ENCODE measurements around the gene PRAMEF13.
"Not testable (repeated sequence)": the region's sequence is repeated elsewhere in the genome, so short reads cannot be mapped to it uniquely, and the experiment has no call there.

PRAMEF13 gene, protein sequence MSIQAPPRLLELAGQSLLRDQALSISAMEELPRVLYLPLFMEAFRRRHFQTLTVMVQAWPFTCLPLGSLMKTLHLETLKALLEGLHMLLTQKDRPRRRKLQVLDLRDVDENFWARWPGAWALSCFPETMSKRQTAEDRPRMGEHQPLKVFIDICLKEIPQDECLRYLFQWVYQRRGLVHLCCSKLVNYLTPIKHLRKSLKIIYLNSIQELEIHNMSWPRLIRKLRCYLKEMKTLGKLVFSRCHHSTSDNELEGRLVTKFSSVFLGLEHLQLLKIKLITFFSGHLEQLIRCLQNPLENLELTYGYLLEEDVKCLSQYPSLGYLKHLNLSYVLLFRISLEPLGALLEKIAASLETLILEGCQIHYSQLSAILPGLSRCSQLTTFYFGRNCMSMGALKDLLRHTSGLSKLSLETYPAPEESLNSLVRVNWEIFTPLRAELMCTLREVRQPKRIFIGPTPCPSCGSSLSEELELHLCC

DNA sequence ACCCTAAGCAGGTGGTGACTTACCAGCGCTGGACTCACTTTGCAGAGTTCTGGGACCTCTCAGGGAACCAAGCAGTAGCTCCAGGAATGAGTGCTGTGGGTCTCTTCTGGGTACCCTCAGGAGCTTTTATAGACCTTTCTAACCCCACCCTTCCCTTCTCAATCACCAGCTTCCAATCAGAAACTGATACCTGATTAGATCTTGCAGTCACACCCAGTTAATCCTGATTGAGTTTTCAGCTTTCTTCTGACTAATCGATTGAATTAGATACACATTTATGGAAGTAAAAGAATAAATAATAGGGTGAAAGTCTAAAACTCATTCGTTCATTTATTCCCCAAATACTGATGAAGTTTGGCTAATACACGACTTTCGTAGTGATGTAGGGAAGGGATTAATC lies at the start of gene PRAMEF13:
Gene PRAMEF13, minus strand, starts transcription at position 101 of the 400 bp plus-strand sequence. CDS start 1,820 bp downstream, outside the sequence.
- in situ Hi-C loops (cut with HindIII; ENCODE audit: low sequenced_read_pairs): not testable (repeated sequence)

DNA sequence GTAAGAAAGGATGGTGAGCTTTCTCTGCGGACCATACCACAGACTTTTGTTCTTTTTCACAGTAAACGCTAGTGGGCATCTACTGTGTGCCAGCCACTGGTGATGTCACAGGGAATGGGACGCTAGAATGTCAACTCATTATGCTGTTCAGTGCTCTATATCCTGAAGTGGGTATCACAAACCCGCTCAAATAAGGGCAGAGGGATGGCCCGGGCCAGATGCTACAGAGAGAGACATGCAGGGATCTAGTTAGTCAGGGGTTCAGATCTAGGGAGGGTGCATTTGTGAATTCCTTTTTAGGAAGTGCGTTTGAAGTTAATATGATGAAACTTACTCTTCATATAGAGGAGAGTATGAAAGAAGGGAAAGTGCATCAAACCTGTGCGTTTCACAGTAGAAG lies 45.9 kb upstream of the PRAMEF13 start:
- in situ Hi-C loops (cut with HindIII; ENCODE audit: low sequenced_read_pairs): not testable (repeated sequence)

DNA sequence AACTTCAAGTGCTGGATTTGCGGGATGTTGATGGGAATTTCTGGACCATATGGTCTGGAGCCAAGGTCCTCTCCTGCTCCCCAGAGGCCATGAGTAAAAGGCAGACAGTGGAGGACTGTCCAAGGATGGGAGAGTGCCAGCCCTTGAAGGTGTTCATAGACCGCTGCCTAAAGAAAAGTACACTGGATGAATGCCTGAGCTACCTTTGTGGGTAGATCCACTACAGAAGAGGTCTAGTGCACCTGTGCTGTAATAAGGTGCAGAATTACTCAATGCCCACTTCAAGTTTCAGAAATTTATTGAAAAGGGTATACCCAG lies 45.3 kb upstream of the PRAMEF13 start:
- in situ Hi-C loops (cut with HindIII; ENCODE audit: low sequenced_read_pairs): not testable (repeated sequence)

DNA sequence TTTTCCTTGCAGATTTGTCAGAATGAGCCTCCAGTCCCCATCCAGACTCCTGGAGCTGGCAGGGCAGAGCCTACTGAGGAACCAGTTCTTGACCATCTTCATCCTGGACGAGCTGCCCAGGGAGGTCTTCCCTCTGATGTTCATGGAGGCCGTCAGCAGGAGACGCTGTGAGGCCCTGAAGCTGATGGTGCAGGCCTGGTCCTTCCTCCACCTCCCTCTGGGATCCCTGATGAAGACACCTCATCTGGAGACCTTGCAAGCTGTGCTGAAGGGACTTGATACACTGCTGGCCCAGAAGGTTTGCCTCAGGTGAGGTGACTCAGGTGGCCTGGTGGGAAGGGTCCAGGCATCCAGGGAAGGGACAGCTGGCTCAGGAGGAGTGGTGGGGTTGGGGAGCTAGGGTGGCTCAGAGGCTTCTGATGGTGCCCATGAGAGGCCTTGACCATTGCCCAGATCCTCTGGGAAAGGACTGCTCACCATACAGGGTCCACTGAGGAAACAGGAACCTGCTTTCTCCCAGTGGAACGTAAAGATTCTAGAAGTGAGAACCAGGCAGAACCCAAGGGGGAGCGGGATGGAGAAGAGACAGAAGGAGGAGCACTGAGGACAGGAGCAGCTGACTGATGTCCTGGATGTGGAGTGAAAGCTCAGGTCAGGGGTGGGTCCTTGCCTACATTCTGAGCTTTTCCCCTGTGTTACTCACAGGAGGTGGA lies 44.8 kb upstream of the PRAMEF13 start:
- in situ Hi-C loops (cut with HindIII; ENCODE audit: low sequenced_read_pairs): not testable (repeated sequence)

DNA sequence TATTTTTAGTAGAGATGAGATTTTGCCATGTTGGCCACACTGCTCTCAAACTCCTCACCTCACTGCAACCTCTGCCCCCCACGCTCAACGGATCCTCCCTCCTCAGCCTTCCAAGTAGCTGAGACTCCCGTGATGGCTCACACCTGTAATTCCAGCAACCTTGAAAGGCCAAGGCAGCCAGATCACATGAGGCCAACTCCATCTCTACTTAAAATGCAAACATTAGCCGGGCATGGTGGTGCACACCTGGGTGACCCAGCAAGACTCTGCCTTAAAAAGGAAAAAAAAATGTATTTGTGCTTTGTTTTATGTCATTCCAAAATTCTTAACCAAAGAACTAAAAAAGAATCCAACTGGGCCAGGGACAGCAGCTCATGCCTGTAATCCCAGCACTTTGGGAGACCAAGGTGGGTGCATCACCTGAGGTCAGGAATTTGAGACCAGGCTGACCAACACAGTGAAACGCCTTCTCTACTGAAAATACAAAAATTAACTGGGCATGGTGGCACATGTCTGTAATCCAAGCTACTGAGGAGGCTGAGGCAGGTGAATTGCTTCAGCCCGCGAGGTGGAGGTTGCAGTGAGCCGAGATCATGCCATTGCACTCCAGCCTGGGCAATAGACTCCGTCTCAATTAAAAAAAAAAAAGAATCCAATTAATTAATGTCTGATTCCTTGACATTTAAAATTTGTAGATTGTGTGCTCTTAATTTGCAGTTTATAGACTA lies 42.5 kb upstream of the PRAMEF13 start:
- in situ Hi-C loops (cut with HindIII; ENCODE audit: low sequenced_read_pairs): not testable (repeated sequence)

DNA sequence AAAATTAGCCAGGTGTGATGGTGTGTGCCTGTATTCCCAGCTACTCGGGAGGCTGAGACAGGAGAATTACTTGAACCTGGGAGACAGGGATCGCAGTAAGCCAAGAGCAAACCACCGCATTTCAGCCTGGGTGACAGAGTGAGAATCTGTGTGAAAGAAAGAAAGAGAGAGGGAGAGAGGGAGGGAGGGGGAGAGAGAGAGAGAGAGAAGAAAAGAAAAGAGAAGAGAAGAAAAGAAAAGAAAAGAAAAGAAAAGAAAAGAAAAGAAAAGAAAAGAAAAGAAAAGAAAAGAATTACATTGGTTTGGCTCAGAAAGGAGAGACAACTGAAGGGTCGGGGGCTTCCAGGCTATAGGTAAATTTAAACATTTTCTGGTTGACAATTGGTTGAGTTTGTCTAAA lies 38.4 kb upstream of the PRAMEF13 start:
- in situ Hi-C loops (cut with HindIII; ENCODE audit: low sequenced_read_pairs): not testable (repeated sequence)

DNA sequence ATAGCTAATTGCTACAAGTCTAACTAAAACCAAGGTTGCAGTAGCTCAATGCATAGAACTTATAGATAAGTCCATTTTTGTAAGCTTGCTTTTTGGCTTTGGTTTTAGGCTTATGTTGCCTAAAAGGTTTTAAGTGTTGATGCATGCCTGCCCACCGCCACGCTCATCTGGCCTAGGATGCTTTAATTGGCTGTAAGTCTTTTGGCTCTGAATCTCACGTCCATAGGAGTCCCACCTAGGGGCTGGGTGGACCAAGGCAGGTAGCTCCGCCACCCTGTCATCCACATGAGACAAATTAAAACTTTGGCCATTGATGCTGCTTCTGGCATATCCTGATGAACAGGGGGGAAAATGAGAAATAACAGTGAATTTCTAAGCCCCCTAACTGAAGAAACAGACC lies 36.4 kb upstream of the PRAMEF13 start:
- in situ Hi-C loops (cut with HindIII; ENCODE audit: low sequenced_read_pairs): not testable (repeated sequence)

DNA sequence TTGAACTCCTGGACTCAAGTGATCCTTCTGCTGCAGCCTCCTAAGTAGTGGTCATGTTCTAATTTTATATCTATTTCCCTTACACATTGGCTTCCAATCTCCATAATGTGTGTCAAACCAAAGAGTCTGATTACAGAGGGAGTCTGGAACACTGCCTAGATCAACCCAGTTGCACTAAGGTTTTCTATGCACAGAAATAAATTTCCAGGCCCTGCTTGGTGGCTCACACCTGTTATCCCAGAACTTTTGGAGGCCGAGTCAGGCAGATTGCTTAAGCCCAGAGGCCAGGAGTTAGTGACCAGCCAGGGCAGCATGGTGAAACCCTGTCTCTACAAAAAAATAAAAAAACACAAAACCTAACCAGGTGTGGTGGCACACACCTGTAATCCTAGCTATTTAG lies 32.8 kb upstream of the PRAMEF13 start:
- in situ Hi-C loops (cut with HindIII; ENCODE audit: low sequenced_read_pairs): not testable (repeated sequence)

DNA sequence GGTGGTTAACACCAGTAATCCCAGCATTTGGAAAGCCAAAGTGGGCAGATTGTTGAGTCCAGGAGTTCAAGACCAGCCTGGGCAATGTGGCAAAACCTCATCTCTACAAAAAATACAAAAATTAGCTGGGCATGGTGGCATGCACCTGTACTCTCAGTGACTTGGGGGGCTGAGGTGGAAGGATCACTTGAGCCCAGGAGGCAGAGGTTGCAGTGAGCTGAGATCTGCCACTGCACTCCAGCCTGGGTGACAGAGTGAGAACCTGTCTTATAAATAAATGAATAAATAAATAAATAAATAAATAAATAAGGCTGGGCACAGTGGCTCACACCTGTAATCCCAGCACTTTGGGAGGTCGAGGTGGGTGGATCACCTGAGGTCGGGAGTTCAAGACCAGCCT lies 30.8 kb upstream of the PRAMEF13 start:
- in situ Hi-C loops (cut with HindIII; ENCODE audit: low sequenced_read_pairs): not testable (repeated sequence)

DNA sequence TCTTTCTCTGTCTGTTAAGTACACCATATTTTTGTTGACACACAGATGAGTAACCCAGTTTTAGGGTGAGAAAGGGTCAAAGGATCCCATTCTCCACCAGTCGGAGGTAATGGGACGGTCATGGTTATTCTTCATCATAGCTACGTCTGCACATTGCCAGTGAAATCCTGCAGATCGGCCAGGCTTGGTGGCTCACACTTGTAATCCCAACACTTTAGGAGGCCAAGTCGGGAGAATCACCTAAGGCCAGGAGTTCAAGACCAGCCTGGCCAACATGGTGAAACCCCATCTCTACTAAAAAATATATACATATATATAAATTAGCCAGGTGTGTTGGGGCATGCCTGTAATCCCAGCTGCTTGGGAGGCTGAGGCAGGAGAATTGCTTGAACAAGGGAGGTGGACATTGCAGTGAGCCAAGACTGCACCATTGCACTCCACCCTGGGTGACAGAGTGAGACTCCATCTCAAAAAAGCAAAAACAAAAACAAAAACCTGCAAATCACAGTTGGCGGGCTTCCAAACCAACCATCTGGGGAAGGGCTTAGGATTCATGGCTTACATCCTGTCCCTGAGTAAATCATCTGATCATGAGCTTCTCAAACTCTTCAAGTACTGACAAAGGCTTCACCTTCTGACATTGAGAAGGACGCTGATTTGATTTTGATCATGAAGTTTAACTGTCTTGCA lies 30.0 kb upstream of the PRAMEF13 start:
- in situ Hi-C loops (cut with HindIII; ENCODE audit: low sequenced_read_pairs): not testable (repeated sequence)

DNA sequence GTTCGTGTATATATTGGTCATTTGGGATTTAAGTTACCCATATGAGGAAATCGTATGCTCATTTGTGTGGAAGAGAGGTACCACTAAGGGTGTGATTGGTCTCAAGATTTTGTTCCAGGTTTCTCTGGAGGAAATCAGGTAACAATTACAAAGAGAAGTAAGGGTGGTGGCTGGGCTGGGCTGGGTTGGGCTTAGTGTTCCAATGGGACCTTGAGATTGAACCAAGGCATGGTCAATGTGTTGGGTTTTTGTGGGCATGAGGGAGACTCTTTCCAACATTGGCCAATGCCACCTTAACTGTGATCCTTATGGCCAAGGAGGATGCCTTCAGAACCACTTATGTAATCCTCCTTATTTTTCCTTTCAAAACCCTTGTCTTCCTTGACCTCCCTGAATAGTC lies 29.4 kb upstream of the PRAMEF13 start:
- in situ Hi-C loops (cut with HindIII; ENCODE audit: low sequenced_read_pairs): not testable (repeated sequence)

DNA sequence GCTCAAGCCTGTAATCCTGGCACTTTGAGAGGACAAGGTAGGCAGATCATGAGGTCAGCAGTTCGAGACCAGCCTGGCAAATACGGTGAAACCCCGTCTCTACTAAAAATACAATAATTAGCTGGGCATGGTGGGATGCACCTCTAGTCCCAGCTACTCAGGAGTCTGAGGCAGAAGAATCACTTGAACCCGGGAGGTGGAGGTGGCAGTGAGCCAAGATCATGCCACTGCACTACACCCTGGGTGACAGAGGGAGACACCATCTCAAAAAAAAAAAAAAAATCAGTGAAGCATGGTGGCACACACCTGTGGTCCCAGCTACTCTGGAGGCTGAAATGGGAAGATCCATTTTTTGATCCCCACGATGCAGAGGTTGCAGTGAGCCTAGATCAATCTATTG lies 28.9 kb upstream of the PRAMEF13 start:
- in situ Hi-C loops (cut with HindIII; ENCODE audit: low sequenced_read_pairs): not testable (repeated sequence)

DNA sequence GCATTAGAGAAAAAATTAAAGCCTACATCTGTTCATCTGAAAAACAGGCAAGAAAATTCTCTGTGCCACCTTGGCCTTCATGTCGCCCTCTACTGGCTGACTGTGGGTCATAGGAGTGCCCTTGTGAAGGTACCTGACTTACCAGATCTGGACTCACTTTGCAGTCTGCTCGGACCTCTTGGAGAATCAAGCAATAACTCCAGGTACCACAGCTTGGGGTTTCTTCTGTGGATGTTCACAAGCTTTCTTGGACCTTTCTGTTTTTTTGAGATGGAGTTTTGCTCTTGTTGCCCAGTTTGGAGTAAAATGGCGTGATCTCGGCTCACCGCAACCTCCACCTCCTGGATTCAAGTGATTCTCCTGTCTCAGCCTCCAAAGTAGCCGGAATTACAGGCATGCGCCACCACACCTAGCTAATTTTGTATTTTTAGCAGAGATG lies 27.2 kb upstream of the PRAMEF13 start:
- in situ Hi-C loops (cut with HindIII; ENCODE audit: low sequenced_read_pairs): no loop called here

DNA sequence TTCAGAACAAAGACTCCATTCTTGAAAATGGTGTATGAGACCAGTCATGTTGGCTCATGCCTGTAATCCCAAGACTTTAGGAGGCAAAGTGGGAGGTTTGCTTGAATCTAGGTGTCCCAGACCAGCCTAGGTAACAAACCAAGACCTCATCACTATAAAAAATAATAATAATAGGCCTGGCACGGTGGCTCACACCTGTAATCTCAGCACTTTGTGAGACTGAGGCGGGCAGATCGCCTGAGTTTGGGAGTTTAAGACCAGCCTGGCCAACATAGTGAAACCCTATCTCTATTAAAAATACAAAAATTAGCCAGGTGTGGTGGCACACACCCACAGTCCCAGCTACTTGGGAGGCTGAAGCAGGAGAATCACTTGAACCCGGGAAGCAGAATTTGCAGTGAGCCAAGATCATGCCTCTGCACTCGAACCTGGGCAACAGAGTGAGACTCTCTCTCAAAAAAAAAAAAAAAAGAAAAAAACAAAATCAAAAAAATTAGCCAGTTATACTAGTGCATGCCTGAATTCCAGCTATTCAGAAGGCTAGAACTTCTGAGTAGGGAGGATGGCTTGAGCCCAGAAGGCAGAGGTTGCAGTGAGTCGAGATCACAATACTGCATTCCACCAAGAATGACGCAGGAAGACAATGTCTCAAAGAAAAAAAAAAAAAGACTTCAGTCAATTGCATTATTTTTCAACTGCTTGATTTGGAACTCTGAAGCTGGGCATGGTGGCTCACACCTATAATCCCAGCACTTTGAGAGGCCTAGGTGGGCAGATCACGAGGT lies 26.3 kb upstream of the PRAMEF13 start:
- in situ Hi-C loops (cut with HindIII; ENCODE audit: low sequenced_read_pairs): not testable (repeated sequence)

DNA sequence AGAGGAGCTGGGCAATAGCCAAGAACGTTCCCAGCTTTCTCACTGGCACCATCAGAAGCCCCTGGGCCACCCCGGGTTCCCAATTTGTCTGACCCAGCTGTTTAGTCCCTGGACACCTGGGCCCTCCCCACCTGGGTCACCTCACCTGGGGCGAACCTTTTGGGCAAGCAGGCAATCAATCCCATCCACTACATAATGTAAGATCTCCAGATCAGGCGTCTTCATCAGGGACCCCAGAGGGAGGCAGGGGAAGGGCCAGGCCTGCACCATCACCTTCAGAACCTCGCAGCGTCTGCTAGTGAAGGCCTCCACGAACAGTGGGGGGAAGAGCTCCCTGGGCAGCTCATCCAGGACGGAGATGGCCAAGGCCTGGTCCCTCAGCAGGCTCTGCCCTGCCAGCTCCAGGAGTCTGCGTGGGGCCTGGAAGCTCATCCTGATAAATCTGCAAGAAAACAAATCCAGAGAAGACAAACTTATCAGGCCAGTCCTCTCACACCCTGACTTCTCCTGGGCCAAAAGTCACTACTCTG lies 24.5 kb upstream of the PRAMEF13 start, which contains the start of gene PRAMEF18:
Gene PRAMEF18, minus strand, starts transcription at position 480 of the 530 bp plus-strand sequence. Its CDS starts 48 bp downstream, at position 432.
- in situ Hi-C loops (cut with HindIII; ENCODE audit: low sequenced_read_pairs): not testable (repeated sequence)

DNA sequence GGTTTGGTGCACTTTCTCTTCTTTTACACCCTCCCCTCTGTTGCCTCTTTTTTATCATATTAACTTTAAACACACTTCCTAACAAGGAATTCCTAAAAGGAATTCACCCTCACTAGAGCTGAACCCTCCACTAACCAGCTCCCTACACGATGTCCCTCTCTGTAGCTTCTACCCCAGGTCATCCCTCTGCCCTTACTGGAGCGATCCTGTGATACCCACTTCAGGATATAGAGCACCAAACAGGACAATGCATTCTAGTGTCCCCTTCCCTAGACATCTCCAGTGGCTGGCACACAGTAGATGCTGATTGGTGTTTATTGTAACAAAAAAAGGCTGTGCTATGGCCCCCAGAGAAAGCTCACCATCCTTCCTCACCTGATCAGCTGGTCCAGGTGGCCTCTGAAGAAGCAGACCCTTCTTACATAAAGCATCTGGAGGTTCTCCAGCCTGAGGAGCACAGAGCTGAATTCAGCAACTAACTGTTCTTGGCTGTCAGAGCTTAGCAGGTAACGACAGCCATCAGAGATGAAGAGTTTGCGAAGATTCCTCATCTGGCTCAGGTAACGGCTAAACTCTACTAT lies 23.4 kb upstream of the PRAMEF13 start:
- in situ Hi-C loops (cut with HindIII; ENCODE audit: low sequenced_read_pairs): no loop called here

DNA sequence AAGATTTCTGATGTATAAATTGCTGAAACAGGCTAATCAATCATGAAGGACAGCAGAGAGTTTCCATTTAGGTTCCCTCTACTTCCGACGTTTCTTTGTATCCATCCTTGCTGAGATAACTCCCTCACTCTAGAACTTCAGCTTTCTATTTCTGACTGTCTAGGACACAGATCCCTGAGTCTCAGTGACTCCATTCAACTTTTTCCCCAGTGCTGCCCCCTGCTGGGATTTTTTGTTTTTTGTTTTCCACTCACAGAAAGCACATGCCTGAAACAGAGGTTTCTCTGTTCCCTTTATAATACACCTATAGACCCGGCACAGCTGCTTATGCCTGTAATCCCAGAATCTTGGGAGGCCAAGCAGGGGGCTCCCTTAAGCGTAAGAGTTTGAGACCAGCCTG lies 21.6 kb upstream of the PRAMEF13 start:
- in situ Hi-C loops (cut with HindIII; ENCODE audit: low sequenced_read_pairs): not testable (repeated sequence)

DNA sequence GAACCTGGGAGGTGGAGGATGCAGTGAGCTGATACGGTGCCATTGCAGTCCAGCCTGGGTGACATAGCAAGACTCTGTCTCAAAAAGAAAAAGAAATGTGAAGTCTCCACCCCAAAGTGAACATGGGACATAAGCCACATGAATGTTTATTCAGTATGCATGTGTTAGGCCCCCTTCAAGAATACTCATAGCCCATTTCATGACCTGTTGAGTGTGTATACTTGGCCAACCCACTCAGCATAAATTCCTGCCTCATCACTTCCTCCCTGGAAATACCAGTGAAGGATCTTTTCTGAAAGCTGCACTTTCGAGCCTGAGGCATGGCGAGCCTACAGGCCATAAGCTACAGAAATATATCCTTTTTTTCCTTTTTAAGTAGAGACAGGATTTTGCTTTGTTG lies 18.0 kb upstream of the PRAMEF13 start:
- in situ Hi-C loops (cut with HindIII; ENCODE audit: low sequenced_read_pairs): not testable (repeated sequence)

DNA sequence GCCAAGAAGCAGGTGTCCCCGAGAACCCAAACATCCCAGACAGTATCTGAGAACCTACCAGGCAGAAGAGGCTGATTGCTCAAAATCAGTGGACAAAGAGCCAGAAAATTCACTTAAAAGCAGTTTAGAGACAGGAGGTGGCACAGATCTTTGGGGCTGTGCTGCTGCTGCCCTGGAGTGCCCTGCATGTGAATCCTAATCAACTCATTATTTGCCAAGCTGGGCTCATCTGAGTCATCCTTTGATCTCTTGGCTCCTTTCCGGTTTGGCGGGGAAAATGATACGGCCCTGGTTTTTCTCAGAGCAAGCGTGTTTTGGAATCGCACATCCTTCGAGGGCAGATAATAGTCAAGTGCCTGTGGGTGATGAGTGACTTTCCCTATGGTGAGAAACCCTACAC lies 15.4 kb upstream of the PRAMEF13 start:
- in situ Hi-C loops (cut with HindIII; ENCODE audit: low sequenced_read_pairs): not testable (repeated sequence)
